PFSK-1 (cell line): ENCODE measurements around the gene GTPBP6.

Source experiments
- POLR2AphosphoS5 ChIP-seq: IDR thresholded peaks from 2 replicates; pipeline ENCODE4 v1.6.1; 2012; ENCODE audit warnings: low read depth, mild to moderate bottlenecking, control low read depth, low read length, moderate library complexity
- REST ChIP-seq, 2 experiments: IDR thresholded peaks; 2 replicates each; pipeline versions ENCODE4 v1.6.1 to v1.8.0; 2011 to 2012; ENCODE audit warnings: low read depth in 2 of 2, low read length in 2 of 2, control low read depth in 1 of 2, inconsistent platforms in 1 of 2, mild to moderate bottlenecking in 1 of 2, moderate library complexity in 1 of 2; ENCODE audit not compliant: insufficient read depth in 1 of 2
- SIN3A ChIP-seq: IDR thresholded peaks from 2 replicates; pipeline ENCODE4 v1.6.1; 2012; ENCODE audit warnings: mild to moderate bottlenecking, low read length, moderate library complexity, borderline replicate concordance; ENCODE audit not compliant: insufficient read depth

DNA sequence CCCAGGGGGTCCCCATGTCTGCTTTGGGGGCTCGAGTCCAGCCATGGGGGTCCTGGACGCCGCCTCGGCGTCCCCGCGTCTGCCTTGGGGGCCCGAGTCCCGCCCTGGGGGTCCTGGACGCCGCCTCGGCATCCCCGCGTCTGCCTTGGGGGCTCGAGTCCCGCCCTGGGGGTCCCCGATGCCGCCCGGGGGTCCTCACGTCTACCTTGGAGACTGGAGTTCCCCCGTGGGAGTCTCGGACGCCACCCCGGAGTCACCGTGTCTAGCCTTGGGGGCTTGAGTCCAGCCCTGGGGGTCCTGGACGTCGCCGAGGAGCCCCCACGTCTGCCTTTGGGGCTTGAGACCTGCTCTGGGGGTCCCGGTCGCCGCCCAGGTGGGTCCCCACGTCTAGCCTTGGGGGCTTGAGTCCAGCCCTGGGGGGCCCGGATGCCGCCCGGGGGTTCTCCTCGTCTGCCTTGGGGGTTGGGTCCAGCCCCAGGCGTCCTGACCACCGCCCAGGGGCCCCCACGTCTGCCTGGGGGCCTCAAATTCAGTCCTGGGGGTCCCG, 1.1 kb upstream of the GTPBP6 start:
- no peak for TF ChIP-seq POLR2AphosphoS5
- no peak for TF ChIP-seq SIN3A
- TF ChIP-seq REST (IDR thresholded peaks at IDR 0.05; ENCODE audit: insufficient read depth in 1 of 2, low read depth in 2 of 2, low read length in 2 of 2): no peak
